ENCODE data around the gene ANO1.

DNA sequence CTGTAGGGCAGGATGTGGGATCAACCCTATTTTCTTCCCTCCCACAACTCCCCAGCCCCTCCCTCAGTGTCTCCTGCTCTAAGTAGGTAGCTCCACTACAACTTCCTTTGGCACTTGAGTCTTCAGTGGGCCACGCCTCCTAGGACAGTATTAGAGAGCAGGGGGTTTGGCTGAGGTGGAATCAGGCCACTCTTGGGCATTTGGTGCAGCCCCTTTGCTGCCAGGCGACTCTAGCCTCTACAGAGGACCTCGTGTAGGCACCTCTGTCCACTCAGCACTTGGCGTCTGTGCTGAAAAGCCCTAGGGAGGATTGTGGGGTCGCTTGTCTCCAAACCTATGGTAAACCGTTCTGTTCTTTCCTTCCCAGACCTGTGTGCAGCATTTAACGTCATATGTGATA is 127.6 kb downstream of the ANO1 start:
- TF ChIP-seq, protein P1, sequence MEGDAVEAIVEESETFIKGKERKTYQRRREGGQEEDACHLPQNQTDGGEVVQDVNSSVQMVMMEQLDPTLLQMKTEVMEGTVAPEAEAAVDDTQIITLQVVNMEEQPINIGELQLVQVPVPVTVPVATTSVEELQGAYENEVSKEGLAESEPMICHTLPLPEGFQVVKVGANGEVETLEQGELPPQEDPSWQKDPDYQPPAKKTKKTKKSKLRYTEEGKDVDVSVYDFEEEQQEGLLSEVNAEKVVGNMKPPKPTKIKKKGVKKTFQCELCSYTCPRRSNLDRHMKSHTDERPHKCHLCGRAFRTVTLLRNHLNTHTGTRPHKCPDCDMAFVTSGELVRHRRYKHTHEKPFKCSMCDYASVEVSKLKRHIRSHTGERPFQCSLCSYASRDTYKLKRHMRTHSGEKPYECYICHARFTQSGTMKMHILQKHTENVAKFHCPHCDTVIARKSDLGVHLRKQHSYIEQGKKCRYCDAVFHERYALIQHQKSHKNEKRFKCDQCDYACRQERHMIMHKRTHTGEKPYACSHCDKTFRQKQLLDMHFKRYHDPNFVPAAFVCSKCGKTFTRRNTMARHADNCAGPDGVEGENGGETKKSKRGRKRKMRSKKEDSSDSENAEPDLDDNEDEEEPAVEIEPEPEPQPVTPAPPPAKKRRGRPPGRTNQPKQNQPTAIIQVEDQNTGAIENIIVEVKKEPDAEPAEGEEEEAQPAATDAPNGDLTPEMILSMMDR (IDR thresholded peaks at IDR 0.05) = no peak
- TF ChIP-seq POLR2A (IDR thresholded peaks at IDR 0.05) = no peak

Data from breast epithelium (tissue), 3 donors.